GM10847 (cell line): ENCODE data around the gene CBR1.

Source experiments
- POLR2A ChIP-seq: IDR thresholded peaks from 2 replicates; pipeline ENCODE4 v1.6.1; 2011; ENCODE audit not compliant: insufficient read length; ENCODE audit errors: extremely low read depth

Gene CBR1

GRCh38 chr21:36089946-36090345, 20.1 kb downstream of the CBR1 start:
- no peak for TF ChIP-seq POLR2A

GRCh38 chr21:36092681-36093080, 22.9 kb downstream of the CBR1 start:
- no peak for TF ChIP-seq POLR2A

- no peak for TF ChIP-seq POLR2A
Measured at GRCh38 chr21:36093512-36093911, 23.7 kb downstream of the CBR1 start.

GRCh38 chr21:36096398-36097290, 26.8 kb downstream of the CBR1 start:
- TF ChIP-seq POLR2A = no peak

DNA sequence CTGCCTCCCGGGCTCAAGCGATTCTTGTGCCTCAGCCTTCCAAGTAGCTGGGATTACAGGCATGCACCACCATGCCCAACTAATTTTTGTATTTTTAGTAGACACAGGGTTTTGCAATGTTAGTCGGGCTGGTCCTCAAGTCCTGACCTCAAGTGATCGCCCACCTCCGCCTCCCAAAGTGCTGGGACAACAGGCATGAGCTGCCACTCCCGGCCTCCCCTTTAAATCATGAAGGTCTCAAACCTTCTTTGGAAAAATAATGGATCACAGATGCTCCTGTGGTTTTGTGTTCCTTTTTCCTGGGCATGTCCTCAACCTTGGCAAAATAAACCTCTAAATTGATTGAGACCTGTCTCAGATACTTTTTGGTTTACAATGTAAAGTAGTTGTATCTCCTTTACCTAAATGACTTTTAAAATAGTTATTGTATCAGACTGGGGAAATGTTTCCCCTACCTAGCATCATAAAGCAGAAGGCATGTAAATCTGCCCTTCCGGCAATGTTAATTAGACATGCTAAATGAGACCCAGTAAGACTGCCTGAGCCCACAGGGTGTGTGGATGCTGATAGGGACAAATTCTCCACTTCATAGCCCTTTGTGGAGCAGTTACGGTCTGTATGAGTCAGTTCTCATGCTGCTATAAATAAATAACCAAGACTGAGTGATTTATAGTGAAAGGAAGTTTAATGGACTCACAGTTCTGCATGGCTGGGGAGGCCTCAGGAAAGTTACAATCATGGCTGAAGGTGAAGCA, 27.8 kb downstream of the CBR1 start:
- TF ChIP-seq POLR2A = no peak

- TF ChIP-seq POLR2A = no peak
Measured at GRCh38 chr21:36098182-36098532, 28.3 kb downstream of the CBR1 start.

- no peak for TF ChIP-seq POLR2A
Measured at GRCh38 chr21:36099000-36099399, 29.2 kb downstream of the CBR1 start.

DNA sequence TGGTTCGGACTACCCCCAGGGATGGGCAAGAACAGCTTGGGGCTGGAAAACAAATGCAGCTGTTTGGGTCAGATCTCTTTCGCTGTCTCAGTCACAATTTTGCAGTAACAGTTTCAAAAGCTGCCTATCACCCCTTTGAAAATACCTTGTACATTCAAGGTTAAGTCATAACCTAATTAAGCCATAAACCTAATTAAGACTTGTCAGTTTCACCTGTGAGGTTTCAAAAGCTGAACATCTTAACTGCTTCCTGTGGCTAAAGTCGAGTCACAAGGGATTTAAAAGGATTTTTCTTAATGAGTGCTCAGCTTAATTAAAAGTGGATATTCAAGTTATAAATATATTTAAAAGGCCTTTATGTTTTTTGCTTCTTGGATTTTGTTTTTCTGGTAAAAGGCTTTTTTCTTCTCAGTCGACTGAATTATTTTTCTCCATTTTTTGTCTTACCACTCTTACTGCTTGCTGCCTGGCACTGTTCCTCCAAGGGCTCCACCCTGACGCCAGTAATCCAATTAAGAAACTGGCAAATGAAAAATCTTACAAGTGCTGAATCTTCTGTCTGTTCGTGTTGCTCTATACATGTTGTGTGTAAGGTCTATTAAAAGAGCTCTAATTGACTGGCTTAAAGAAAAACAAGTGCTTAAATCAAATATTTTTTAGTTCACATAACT, 31.3 kb downstream of the CBR1 start:
- no peak for TF ChIP-seq POLR2A

DNA sequence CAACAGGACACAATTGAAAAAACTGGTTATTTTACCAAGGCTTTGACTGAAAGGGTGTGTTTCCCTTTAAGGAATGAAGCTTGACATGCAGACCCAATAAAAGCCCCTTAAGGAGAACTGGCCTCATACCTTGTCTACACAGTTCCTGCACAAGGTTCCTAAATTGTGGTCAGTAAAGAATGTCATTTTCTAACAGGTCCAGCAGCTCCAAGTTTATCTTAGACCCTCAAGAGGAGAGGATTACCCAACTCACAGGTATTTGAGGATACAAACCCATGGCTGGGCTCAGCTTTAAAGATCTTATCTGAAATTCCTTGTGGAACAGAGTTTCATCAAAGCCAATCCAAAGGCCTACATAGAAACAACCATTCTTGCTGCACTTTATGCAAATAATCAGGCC, 33.6 kb downstream of the CBR1 start:
- TF ChIP-seq POLR2A = no peak

GRCh38 chr21:36104317-36105300, 34.8 kb downstream of the CBR1 start:
- no peak for TF ChIP-seq POLR2A

GRCh38 chr21:36105327-36105842, 35.6 kb downstream of the CBR1 start:
- TF ChIP-seq POLR2A = no peak

GRCh38 chr21:36109868-36110267, 40.0 kb downstream of the CBR1 start:
- TF ChIP-seq POLR2A = no peak

GRCh38 chr21:36111238-36111637, 41.4 kb downstream of the CBR1 start:
- TF ChIP-seq POLR2A = no peak

- no peak for TF ChIP-seq POLR2A
Measured at GRCh38 chr21:36113647-36114428, 44.0 kb downstream of the CBR1 start.
